Measurements from ENCODE around the gene RECQL5. TPM values are rescaled to one million over a fixed set of nuclear protein-coding genes. Genes with fewer than 3 reads are reported as not detected.

RECQL5 gene
- total and polyA plus RNA-seq, 7 experiments from 2014 or later, result 12.4 to 76.5 (median 43.5) TPM

DNA sequence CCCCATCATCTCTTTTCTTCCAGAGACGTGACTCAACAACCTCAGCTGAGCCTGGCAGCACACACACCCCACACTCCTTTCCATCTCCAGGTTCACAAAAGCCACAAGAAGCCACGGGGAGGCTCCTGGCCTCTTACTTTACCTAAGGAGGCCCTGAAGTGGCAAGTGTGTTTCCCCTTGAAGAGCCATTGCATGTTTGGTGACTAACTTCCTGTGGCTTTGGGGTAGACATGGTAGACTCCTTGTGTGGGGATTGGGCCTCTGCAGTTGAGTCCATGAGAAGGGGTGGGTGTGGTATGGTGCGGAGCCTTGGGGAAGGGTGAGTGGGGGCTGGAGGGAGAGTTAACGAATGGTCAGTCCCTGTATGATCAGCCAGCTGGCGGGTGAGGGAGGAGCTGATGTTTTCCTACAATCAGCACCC is 24.4 kb upstream of the RECQL5 start:
- Histone ChIP-seq H3K27me3 (ENCODE audit: control insufficient read depth in 2 of 2, insufficient read depth in 2 of 2, low read length in 2 of 2) (no peaks in the 10 kb centered on the region), H3K9me3 (ENCODE audit: control insufficient read depth in 2 of 3, low read length in 3 of 3) (no peaks in the 10 kb centered on the region), H3K4me3 (ENCODE audit: low read length) (no peak overlapping the region), H3K27ac (ENCODE audit: low read depth, low read length) (no peak overlapping the region), H3K4me1 (ENCODE audit: control insufficient read depth in 2 of 2, insufficient read depth in 2 of 2, low read length in 2 of 2) (peaks cover 0 to 31% of the 10 kb centered on the region in 2 donors), H3K36me3 (ENCODE audit: control insufficient read depth in 2 of 3, insufficient read depth in 3 of 3, low read length in 3 of 3) (peaks cover 0 to 57% (median 5%) of the 10 kb centered on the region in 3 experiments)
- Mint-ChIP-seq H3K36me3 (peaks cover 0 to 24% (median 9%) of the 10 kb centered on the region in 5 donors), H3K9me3 (no peaks in the 10 kb centered on the region), H3K27me3 (no peaks in the 10 kb centered on the region), H3K4me3 (peak overlapping the region in 3 of 10 donors; percentile 16 to 39 (median 29)), H3K4me1 (peaks cover 33 to 56% (median 50%) of the 10 kb centered on the region in 7 donors), H3K27ac (peak overlapping the region; percentile 12 to 86 (median 70))
- POLR2A ChIA-PET, result interaction anchor here (1.0 to 1.2 kb wide), 2 partner anchors 8 to 47 kb away, joined by 3 to 4 read pairs; no protein-coding TSS in a partner anchor
- ATAC-seq, result no peak
- peak in 1 of 9 donors; percentile 59 for DNase-seq
- intact Hi-C loops (cut with micrococcal nuclease), result no loop called here
- CTCF ChIA-PET, result interaction anchor here (0.6 kb wide), 1 partner anchor 374 kb away, joined by 4 read pairs; no protein-coding TSS in a partner anchor

DNA sequence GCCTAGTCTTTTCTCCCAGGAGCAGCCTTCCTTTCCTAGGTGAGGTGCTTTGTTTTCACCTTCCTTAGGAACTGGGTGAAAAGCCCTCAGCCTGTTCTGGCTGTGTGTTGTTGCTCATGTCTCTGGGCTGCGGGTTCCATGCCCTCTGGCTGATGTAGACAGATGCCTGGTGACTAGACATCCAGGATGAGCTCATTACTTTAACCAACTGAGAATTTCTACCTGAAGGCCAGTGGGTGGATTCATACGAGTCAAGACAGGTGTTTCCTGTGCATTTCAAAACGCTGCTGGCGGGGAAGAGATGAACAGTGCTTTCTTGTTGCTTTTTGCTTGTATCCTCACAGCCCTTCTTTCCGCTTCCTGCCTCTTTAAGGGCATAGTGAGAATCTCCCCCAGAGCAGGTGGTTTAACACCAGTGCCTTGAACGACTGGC is 22.5 kb upstream of the RECQL5 start:
- Histone ChIP-seq H3K4me1 (ENCODE audit: control insufficient read depth in 2 of 2, insufficient read depth in 2 of 2, low read length in 2 of 2) (peaks cover 0 to 31% of the 10 kb centered on the region in 2 donors), H3K27me3 (ENCODE audit: control insufficient read depth in 2 of 2, insufficient read depth in 2 of 2, low read length in 2 of 2) (no peaks in the 10 kb centered on the region), H3K9me3 (ENCODE audit: control insufficient read depth in 2 of 3, low read length in 3 of 3) (no peaks in the 10 kb centered on the region), H3K36me3 (ENCODE audit: control insufficient read depth in 2 of 3, insufficient read depth in 3 of 3, low read length in 3 of 3) (peaks cover 0 to 44% (median 0%) of the 10 kb centered on the region in 3 experiments), H3K4me3 (ENCODE audit: low read length) (no peak overlapping the region), H3K27ac (ENCODE audit: low read depth, low read length) (peak overlapping the region; percentile 69)
- Mint-ChIP-seq H3K27me3 (no peaks in the 10 kb centered on the region), H3K4me1 (peaks cover 39 to 69% (median 59%) of the 10 kb centered on the region in 7 donors), H3K27ac (peak overlapping the region; percentile 78 to 95 (median 93)), H3K36me3 (peaks cover 0 to 23% (median 4%) of the 10 kb centered on the region in 5 donors), H3K9me3 (no peaks in the 10 kb centered on the region), H3K4me3 (peak overlapping the region; percentile 52 to 83 (median 68))
- POLR2A ChIA-PET, result interaction anchor here (0.6 to 1.8 kb wide), 4 partner anchors 21 to 154 kb away, joined by 3 to 6 read pairs (median 4); partner anchors contain the start of genes ITGB4, RECQL5 and SAP30BP
- DNase-seq (peak in 8 of 9 donors; percentile 31 to 85 (median 80)), ATAC-seq (peak; percentile 86)
- intact Hi-C loops (cut with micrococcal nuclease), result loop anchor here in 1 of 2 donors (1.0 to 2.0 kb wide), 2 partner anchors 15 to 31 kb away; no protein-coding TSS in a partner anchor
- CTCF ChIA-PET, result interaction anchor here (2.5 kb wide), 1 partner anchor 59 kb away, joined by 16 read pairs; no protein-coding TSS in a partner anchor

DNA sequence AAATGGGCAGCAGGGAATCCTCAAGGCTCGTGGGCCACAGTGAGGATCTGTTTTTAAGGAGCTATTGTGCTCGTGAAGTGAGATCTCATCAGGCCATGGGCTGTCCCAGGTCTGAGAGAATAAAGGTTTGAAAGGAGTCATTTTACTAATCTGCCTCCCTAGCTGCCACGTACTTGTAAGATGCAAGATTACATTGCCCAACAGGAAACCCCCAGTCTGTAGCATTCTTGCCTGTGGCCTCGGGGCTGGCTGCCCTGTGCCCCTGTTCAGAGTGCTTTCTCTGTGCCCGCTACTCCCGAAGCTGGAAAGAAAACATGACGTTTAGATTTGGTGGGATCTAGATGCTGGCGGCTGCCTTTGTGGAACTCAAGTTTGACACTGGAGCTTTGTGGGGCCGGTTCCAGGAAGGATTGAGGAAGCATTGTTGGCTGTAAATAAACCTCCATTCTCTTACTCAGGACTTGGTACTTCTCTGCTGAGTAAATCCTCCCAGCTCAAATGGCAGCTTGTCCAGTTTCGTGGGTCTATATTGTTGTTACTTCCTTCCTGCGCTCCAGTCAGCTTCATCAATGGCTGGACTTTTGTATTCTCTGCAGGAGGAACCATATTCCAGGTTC is 21.4 kb upstream of the RECQL5 start:
- peak; percentile 47 for ATAC-seq
- Histone ChIP-seq H3K36me3 (ENCODE audit: control insufficient read depth in 2 of 3, insufficient read depth in 3 of 3, low read length in 3 of 3) (peaks cover 0 to 36% (median 0%) of the 10 kb centered on the region in 3 experiments), H3K9me3 (ENCODE audit: control insufficient read depth in 2 of 3, low read length in 3 of 3) (no peaks in the 10 kb centered on the region), H3K27me3 (ENCODE audit: control insufficient read depth in 2 of 2, insufficient read depth in 2 of 2, low read length in 2 of 2) (no peaks in the 10 kb centered on the region), H3K4me3 (ENCODE audit: low read length) (no peak overlapping the region), H3K4me1 (ENCODE audit: control insufficient read depth in 2 of 2, insufficient read depth in 2 of 2, low read length in 2 of 2) (peaks cover 0 to 31% of the 10 kb centered on the region in 2 donors), H3K27ac (ENCODE audit: low read depth, low read length) (peak overlapping the region; percentile 69)
- ChIA-PET POLR2A (no interaction called here), CTCF (interaction anchor here (0.6 to 2.5 kb wide), 4 partner anchors 13 to 76 kb away, joined by 3 to 16 read pairs (median 10); partner anchors contain the start of gene ITGB4)
- peaks cover 39 to 81% (median 67%) of the 10 kb centered on the region in 7 donors for H3K4me1 Mint-ChIP-seq
- H3K27ac Mint-ChIP-seq, result peak overlapping the region; percentile 78 to 95 (median 93)
- peak overlapping the region in 8 of 10 donors; percentile 28 to 83 (median 54) for H3K4me3 Mint-ChIP-seq
- DNase-seq, result no peak
- H3K9me3 Mint-ChIP-seq, result no peaks in the 10 kb centered on the region
- intact Hi-C loops (cut with micrococcal nuclease), result loop anchor here in 1 of 2 donors (2.0 kb wide), 1 partner anchor 14 kb away; no protein-coding TSS in a partner anchor
- H3K27me3 Mint-ChIP-seq, result no peaks in the 10 kb centered on the region
- peaks cover 0 to 18% (median 4%) of the 10 kb centered on the region in 5 donors for H3K36me3 Mint-ChIP-seq

DNA sequence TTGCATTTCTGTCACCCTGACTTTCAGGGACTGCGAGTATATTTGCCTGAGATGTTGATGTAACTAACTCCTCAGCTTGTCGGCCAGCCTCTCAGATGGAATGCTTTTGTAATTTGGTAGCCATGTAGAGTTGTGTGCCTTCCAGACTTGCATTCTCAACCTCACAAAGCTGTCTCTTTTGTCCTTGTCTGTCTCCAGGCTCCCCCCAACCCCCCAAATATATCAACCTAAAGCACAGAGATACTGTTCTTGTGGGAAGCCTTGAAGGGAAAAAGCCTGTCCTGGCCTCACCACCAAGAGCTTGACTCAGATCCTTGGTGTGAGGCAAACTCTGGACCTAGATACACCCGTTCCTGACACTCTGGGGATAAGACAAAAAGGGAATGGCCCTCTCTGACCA is 18.5 kb upstream of the RECQL5 start:
- H3K36me3 Mint-ChIP-seq, result peaks cover 0 to 15% (median 0%) of the 10 kb centered on the region in 5 donors
- Histone ChIP-seq H3K36me3 (ENCODE audit: control insufficient read depth in 2 of 3, insufficient read depth in 3 of 3, low read length in 3 of 3) (peaks cover 0 to 22% (median 3%) of the 10 kb centered on the region in 3 experiments), H3K27me3 (ENCODE audit: control insufficient read depth in 2 of 2, insufficient read depth in 2 of 2, low read length in 2 of 2) (no peaks in the 10 kb centered on the region), H3K9me3 (ENCODE audit: control insufficient read depth in 2 of 3, low read length in 3 of 3) (no peaks in the 10 kb centered on the region), H3K27ac (ENCODE audit: low read depth, low read length) (no peak overlapping the region), H3K4me1 (ENCODE audit: control insufficient read depth in 2 of 2, insufficient read depth in 2 of 2, low read length in 2 of 2) (peaks cover 0 to 27% of the 10 kb centered on the region in 2 donors), H3K4me3 (ENCODE audit: low read length) (no peak overlapping the region)
- ATAC-seq (no peak), DNase-seq (no peak)
- H3K27ac Mint-ChIP-seq, result peak overlapping the region in 3 of 9 donors; percentile 12 to 45 (median 13)
- intact Hi-C loops (cut with micrococcal nuclease), result no loop called here
- ChIA-PET CTCF (no interaction called here), POLR2A (no interaction called here)
- no peak overlapping the region for H3K4me3 Mint-ChIP-seq
- H3K4me1 Mint-ChIP-seq, result peaks cover 32 to 62% (median 56%) of the 10 kb centered on the region in 7 donors
- no peaks in the 10 kb centered on the region for H3K27me3 Mint-ChIP-seq
- H3K9me3 Mint-ChIP-seq, result no peaks in the 10 kb centered on the region

DNA sequence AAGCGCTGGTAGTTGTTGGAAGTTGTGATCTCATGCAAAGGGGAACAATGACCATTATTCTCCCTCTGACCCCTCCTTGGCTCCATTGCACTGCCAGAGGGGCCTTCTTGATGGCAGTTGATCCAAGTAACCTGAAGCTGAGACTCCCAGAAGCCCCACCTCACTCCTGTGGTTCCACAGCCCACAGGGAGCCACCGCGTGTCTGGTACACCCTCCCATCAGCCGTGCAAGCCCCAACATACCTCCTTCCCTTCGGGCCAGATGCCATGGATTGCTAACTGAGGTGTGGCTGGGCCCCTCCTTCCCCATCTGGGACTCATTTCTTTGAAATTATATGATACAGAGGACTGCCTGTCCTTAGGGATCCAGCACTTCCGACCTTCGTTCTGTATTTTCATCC is 18.0 kb upstream of the RECQL5 start:
- peaks cover 0 to 16% (median 0%) of the 10 kb centered on the region in 5 donors for H3K36me3 Mint-ChIP-seq
- peak overlapping the region in 1 of 9 donors; percentile 25 for H3K27ac Mint-ChIP-seq
- H3K4me3 ChIP-seq (ENCODE audit: low read length), result no peak overlapping the region

DNA sequence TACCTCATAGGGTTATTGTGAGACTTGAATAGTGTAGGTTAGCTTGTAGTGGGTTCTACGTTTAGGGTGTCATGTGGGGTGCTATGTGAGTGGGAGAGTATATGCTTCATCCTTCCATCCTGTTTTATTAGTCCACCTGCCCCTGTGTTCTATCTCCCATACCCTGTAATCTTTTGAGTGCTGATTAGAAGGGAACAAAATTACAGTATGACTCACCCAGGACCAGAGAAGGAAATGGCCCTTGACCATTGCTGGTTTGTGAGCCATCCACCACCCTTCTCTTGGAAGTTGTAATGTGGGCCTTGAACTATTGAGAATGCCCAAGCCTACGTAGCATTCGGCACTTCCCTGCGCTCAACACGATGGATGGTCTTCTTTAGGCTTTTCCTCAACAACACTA is 17.3 kb upstream of the RECQL5 start:
- peaks cover 23 to 55% (median 50%) of the 10 kb centered on the region in 7 donors for H3K4me1 Mint-ChIP-seq
- Histone ChIP-seq H3K36me3 (ENCODE audit: control insufficient read depth in 2 of 3, insufficient read depth in 3 of 3, low read length in 3 of 3) (peaks cover 0 to 34% (median 8%) of the 10 kb centered on the region in 3 experiments), H3K9me3 (ENCODE audit: control insufficient read depth in 2 of 3, low read length in 3 of 3) (no peaks in the 10 kb centered on the region), H3K27me3 (ENCODE audit: control insufficient read depth in 2 of 2, insufficient read depth in 2 of 2, low read length in 2 of 2) (no peaks in the 10 kb centered on the region), H3K4me3 (ENCODE audit: low read length) (no peak overlapping the region), H3K27ac (ENCODE audit: low read depth, low read length) (no peak overlapping the region), H3K4me1 (ENCODE audit: control insufficient read depth in 2 of 2, insufficient read depth in 2 of 2, low read length in 2 of 2) (peaks cover 0 to 16% of the 10 kb centered on the region in 2 donors)
- no peaks in the 10 kb centered on the region for H3K9me3 Mint-ChIP-seq
- no peak for DNase-seq
- ChIA-PET POLR2A (interaction anchor here (1.3 kb wide), 1 partner anchor 18 kb away, joined by 4 read pairs; the partner anchor contains the start of gene RECQL5), CTCF (interaction anchor here (0.6 to 1.6 kb wide), 4 partner anchors 9 to 426 kb away, joined by 3 to 6 read pairs (median 3); no protein-coding TSS in a partner anchor)
- intact Hi-C loops (cut with micrococcal nuclease), result no loop called here
- no peak overlapping the region for H3K4me3 Mint-ChIP-seq
- H3K36me3 Mint-ChIP-seq, result peaks cover 0 to 19% (median 0%) of the 10 kb centered on the region in 5 donors
- ATAC-seq, result no peak
- H3K27me3 Mint-ChIP-seq, result no peaks in the 10 kb centered on the region
- H3K27ac Mint-ChIP-seq, result peak overlapping the region in 2 of 9 donors; percentile 19 to 26

More for the DNA sequence above, 18.0 kb upstream of the RECQL5 start:
- Histone ChIP-seq H3K27ac (ENCODE audit: low read depth, low read length) (no peak overlapping the region), H3K36me3 (ENCODE audit: control insufficient read depth in 2 of 3, insufficient read depth in 3 of 3, low read length in 3 of 3) (peaks cover 0 to 27% (median 6%) of the 10 kb centered on the region in 3 experiments), H3K4me1 (ENCODE audit: control insufficient read depth in 2 of 2, insufficient read depth in 2 of 2, low read length in 2 of 2) (peaks cover 0 to 21% of the 10 kb centered on the region in 2 donors), H3K27me3 (ENCODE audit: control insufficient read depth in 2 of 2, insufficient read depth in 2 of 2, low read length in 2 of 2) (no peaks in the 10 kb centered on the region), H3K9me3 (ENCODE audit: control insufficient read depth in 2 of 3, low read length in 3 of 3) (no peaks in the 10 kb centered on the region)
- no peak for DNase-seq
- ATAC-seq, result no peak
- Mint-ChIP-seq H3K27me3 (no peaks in the 10 kb centered on the region), H3K4me3 (no peak overlapping the region), H3K9me3 (no peaks in the 10 kb centered on the region), H3K4me1 (peaks cover 30 to 59% (median 56%) of the 10 kb centered on the region in 7 donors)
- POLR2A ChIA-PET, result no interaction called here
- intact Hi-C loops (cut with micrococcal nuclease), result no loop called here
- CTCF ChIA-PET, result interaction anchor here (0.6 to 1.6 kb wide), 3 partner anchors 12 to 51 kb away, joined by 3 to 6 read pairs (median 3); no protein-coding TSS in a partner anchor

All from naive thymus-derived CD4-positive, alpha-beta T cell (primary cell).